ENCODE data around the gene CA5A. TPM values are rescaled to one million over a fixed set of nuclear protein-coding genes. Genes with fewer than 3 reads are reported as not detected.
A peak's percentile ranks its signal among the peaks of the same experiment; 100 is the strongest.

CA5A gene
- total RNA-seq, 4 donors from 2014 or later = not detected

- TF ChIP-seq EP300 (IDR thresholded peaks at IDR 0.05; ENCODE audit: low read depth) = no peak
- TF ChIP-seq POLR2A (IDR thresholded peaks at IDR 0.05) = no peak
- TF ChIP-seq POLR2AphosphoS5 (IDR thresholded peaks at IDR 0.05) = no peak
- TF ChIP-seq, protein P1, sequence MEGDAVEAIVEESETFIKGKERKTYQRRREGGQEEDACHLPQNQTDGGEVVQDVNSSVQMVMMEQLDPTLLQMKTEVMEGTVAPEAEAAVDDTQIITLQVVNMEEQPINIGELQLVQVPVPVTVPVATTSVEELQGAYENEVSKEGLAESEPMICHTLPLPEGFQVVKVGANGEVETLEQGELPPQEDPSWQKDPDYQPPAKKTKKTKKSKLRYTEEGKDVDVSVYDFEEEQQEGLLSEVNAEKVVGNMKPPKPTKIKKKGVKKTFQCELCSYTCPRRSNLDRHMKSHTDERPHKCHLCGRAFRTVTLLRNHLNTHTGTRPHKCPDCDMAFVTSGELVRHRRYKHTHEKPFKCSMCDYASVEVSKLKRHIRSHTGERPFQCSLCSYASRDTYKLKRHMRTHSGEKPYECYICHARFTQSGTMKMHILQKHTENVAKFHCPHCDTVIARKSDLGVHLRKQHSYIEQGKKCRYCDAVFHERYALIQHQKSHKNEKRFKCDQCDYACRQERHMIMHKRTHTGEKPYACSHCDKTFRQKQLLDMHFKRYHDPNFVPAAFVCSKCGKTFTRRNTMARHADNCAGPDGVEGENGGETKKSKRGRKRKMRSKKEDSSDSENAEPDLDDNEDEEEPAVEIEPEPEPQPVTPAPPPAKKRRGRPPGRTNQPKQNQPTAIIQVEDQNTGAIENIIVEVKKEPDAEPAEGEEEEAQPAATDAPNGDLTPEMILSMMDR (IDR thresholded peaks at IDR 0.05) = no peak
- 78 to 91% methylated on average over 1 to 14 of the region's 14 CpGs for WGBS, 2 donors (ENCODE audit: low coverage in 1 of 2)
- no peak for DNase-seq
- Histone ChIP-seq H3K4me3 (no peak overlapping the region), H3K36me3 (no peaks in the 10 kb centered on the region), H3K9me3 (no peaks in the 10 kb centered on the region), H3K27me3 (no peaks in the 10 kb centered on the region), H3K4me1 (peaks cover 0 to 15% (median 8%) of the 10 kb centered on the region in 4 donors), H3K27ac (peak overlapping the region in 1 of 4 donors; percentile 70)
- intact Hi-C loops (cut with DNase I; ENCODE audit: low total_unique reads) = no loop called here
- in situ Hi-C loops (cut with MboI; ENCODE audit: low pct_ligation_motif_present in 1 of 4, low pct_unique_long_range_greater_than_20kb in 1 of 4, low sequenced_read_pairs in 3 of 4) = no loop called here
These were observed 10.4 kb upstream of the CA5A start for GRCh38 chr16:87946596-87947347.

DNA sequence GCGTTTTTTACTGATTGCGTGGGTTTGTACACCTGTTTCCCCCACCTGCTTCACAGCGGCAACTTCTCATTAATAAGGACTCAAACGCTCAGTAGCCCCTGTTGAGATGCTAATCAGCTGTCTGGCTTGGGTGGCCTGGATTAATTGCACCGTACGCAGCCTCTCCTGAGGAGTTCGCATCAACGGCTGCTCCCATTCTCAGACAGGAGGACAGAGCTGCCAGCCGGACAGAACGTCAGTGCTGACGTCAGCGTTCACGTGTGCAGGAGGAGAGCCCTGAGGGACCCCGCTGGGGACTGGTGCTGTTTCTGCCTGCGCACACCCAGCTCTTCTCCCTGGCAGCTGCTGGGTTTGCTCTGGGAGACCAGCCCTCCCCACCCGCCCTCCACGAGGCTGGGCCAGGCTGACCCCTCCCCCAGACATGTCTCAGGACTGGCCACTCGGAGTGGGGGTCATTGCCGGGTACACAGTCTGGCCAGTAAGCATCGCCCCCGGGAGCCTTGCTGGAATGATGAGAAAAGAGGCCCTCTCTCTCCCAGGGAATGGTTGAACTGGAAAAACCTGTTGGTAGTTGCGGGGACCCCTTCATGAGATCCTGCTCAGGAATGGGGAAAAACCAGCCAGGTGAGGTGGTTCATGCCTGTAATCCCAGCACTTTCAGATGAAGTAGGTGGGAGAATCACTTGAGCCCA, 9.2 kb upstream of the CA5A start:
- intact Hi-C loops (cut with DNase I; ENCODE audit: low total_unique reads) (no loop called here), in situ Hi-C loops (cut with MboI; ENCODE audit: low pct_ligation_motif_present in 1 of 4, low pct_unique_long_range_greater_than_20kb in 1 of 4, low sequenced_read_pairs in 3 of 4) (no loop called here)
- Histone ChIP-seq H3K9me3 (no peaks in the 10 kb centered on the region), H3K36me3 (no peaks in the 10 kb centered on the region), H3K4me1 (peaks cover 0 to 15% (median 7%) of the 10 kb centered on the region in 4 donors), H3K27me3 (no peaks in the 10 kb centered on the region), H3K27ac (peak overlapping the region; percentile 59 to 81 (median 69)), H3K4me3 (peak overlapping the region; percentile 10 to 40 (median 26))
- 6 to 11% methylated on average over 8 to 17 of the region's 22 CpGs for WGBS, 2 donors (ENCODE audit: low coverage in 1 of 2)
- TF ChIP-seq EP300 (IDR thresholded peaks at IDR 0.05; ENCODE audit: low read depth) (no peak), POLR2A (IDR thresholded peaks at IDR 0.05) (no peak), POLR2AphosphoS5 (IDR thresholded peaks at IDR 0.05) (peak; percentile 41 to 54 (median 44))
- TF ChIP-seq, protein P1 (IDR thresholded peaks at IDR 0.05) = no peak
- DNase-seq = peak; percentile 80

DNA sequence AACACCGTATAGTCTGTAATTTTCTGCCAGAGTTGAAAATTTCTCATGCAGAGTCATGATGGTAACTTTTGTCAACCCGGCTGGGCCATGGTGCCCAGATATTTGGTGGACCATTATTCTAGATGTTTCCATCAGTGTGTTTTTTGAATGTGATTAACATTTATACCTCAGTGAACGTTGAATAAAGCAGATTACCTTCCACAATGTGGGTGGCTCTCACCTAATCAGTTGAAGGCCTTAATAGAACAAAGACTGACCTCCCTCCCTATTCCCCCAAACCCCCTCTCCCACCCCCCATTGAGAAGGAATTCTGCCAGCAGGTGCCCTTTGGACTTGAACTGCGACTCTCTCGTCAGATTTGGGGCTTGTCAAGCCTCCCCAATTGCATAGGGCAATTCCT, 6.4 kb upstream of the CA5A start:
- intact Hi-C loops (cut with DNase I; ENCODE audit: low total_unique reads) = no loop called here
- H3K4me1 ChIP-seq = peaks cover 0 to 11% (median 5%) of the 10 kb centered on the region in 4 donors
- H3K9me3 ChIP-seq = no peaks in the 10 kb centered on the region
- no peak overlapping the region for H3K4me3 ChIP-seq
- WGBS, 2 donors (ENCODE audit: low coverage in 1 of 2) = 63 to 73% methylated on average over 2 to 5 of the region's 5 CpGs
- DNase-seq = no peak
- H3K27ac ChIP-seq = no peak overlapping the region
- in situ Hi-C loops (cut with MboI; ENCODE audit: low pct_ligation_motif_present in 1 of 4, low pct_unique_long_range_greater_than_20kb in 1 of 4, low sequenced_read_pairs in 3 of 4) = no loop called here
- no peaks in the 10 kb centered on the region for H3K27me3 ChIP-seq
- H3K36me3 ChIP-seq = no peaks in the 10 kb centered on the region
- TF ChIP-seq, protein P1 (IDR thresholded peaks at IDR 0.05) = no peak
- TF ChIP-seq POLR2AphosphoS5 (IDR thresholded peaks at IDR 0.05) (no peak), EP300 (IDR thresholded peaks at IDR 0.05; ENCODE audit: low read depth) (no peak), POLR2A (IDR thresholded peaks at IDR 0.05) (no peak)

DNA sequence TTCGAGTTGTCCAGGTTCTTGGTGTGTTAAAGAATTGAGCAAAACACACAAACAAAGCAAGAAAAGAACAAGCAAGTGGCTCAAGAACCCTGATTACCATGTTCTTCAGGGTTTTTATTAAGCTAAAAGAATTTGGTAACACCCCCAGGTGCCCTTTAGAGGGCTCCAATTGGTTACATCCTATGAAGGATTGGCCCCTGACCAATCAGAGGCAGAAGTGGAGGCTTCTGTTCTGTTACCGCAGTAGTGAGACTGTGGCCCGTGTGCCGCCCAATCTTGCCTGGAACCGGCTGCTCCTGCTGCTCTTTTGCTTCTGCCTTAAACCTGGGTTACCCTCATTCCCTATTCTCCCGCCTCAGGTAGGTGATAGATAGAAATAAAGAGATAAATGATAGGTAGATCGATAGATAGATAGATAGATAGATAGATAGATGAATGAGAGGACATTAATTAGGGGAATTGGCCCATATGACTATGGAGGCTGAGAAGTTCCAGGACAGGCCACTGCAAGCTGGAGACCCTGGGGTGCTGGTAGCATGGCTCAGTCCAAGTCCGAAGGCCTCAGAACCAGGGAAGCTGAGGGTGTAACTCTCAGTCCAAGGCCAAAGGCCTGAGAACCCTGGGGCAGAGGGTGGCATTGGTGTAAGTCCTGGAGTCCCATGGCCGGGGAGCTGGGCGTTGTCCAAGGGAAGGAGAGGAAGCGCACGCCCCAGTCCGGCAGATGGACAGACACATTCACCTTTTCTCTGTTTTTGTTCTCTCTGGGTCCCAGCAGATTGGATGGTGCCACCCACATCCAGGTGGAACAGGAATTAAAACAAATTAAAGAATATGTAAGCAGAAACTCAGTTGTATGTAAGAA, 3.5 kb upstream of the CA5A start:
- in situ Hi-C loops (cut with MboI; ENCODE audit: low pct_ligation_motif_present in 1 of 4, low pct_unique_long_range_greater_than_20kb in 1 of 4, low sequenced_read_pairs in 3 of 4) = no loop called here
- 90 to 91% methylated on average over 10 to 13 of the region's 13 CpGs for WGBS, 2 donors (ENCODE audit: low coverage in 1 of 2)
- no peak overlapping the region for H3K4me3 ChIP-seq
- no peaks in the 10 kb centered on the region for H3K36me3 ChIP-seq
- no peak overlapping the region for H3K27ac ChIP-seq
- H3K27me3 ChIP-seq = no peaks in the 10 kb centered on the region
- H3K4me1 ChIP-seq = peaks cover 0 to under 1% (median under 1%) of the 10 kb centered on the region in 4 donors
- intact Hi-C loops (cut with DNase I; ENCODE audit: low total_unique reads) = no loop called here
- TF ChIP-seq, protein P1 (IDR thresholded peaks at IDR 0.05) = no peak
- TF ChIP-seq POLR2AphosphoS5 (IDR thresholded peaks at IDR 0.05) (no peak), EP300 (IDR thresholded peaks at IDR 0.05; ENCODE audit: low read depth) (no peak), POLR2A (IDR thresholded peaks at IDR 0.05) (no peak)
- H3K9me3 ChIP-seq = no peaks in the 10 kb centered on the region
- no peak for DNase-seq

Measured in transverse colon (tissue), 4 donors.